ENCODE data around the gene ISM1.

The ISM1 gene

GRCh38 chr20:13313201-13313600, 92.1 kb downstream of the ISM1 start:
- DNase-seq (ENCODE audit: low spot score) = no peak

GRCh38 chr20:13317439-13317838, 96.4 kb downstream of the ISM1 start:
- no peak for DNase-seq (ENCODE audit: low spot score)

- no peak for DNase-seq (ENCODE audit: low spot score)
Observed at GRCh38 chr20:13318871-13319521, 97.9 kb downstream of the ISM1 start.

GRCh38 chr20:13320702-13321101, 99.6 kb downstream of the ISM1 start:
- no peak for DNase-seq (ENCODE audit: low spot score)

GRCh38 chr20:13321416-13321815, 100.3 kb downstream of the ISM1 start:
- no peak for DNase-seq (ENCODE audit: low spot score)

- no peak for DNase-seq (ENCODE audit: low spot score)
Observed at GRCh38 chr20:13322198-13322597, 101.1 kb downstream of the ISM1 start.

GRCh38 chr20:13322621-13323020, 101.5 kb downstream of the ISM1 start:
- DNase-seq (ENCODE audit: low spot score) = no peak

- DNase-seq (ENCODE audit: low spot score) = no peak
Observed at GRCh38 chr20:13325033-13325432, 104.0 kb downstream of the ISM1 start.

- DNase-seq (ENCODE audit: low spot score) = no peak
Observed at GRCh38 chr20:13325796-13326340, 104.8 kb downstream of the ISM1 start.

- DNase-seq (ENCODE audit: low spot score) = no peak
Observed at GRCh38 chr20:13331536-13331935, 110.5 kb downstream of the ISM1 start.

GRCh38 chr20:13333036-13333435, 112.0 kb downstream of the ISM1 start:
- DNase-seq (ENCODE audit: low spot score) = no peak

- no peak for DNase-seq (ENCODE audit: low spot score)
Observed at GRCh38 chr20:13333793-13334192, 112.7 kb downstream of the ISM1 start.

- DNase-seq (ENCODE audit: low spot score) = no peak
Observed at GRCh38 chr20:13336308-13337089, 115.4 kb downstream of the ISM1 start.

GRCh38 chr20:13337090-13337784, 116.2 kb downstream of the ISM1 start:
- DNase-seq (ENCODE audit: low spot score) = no peak

GRCh38 chr20:13338097-13338661, 117.1 kb downstream of the ISM1 start:
- DNase-seq (ENCODE audit: low spot score) = no peak

GRCh38 chr20:13338999-13339411, 117.9 kb downstream of the ISM1 start:
- no peak for DNase-seq (ENCODE audit: low spot score)

- DNase-seq (ENCODE audit: low spot score) = no peak
Observed at GRCh38 chr20:13340088-13340487, 119.0 kb downstream of the ISM1 start.

GRCh38 chr20:13341737-13342393, 120.8 kb downstream of the ISM1 start:
- DNase-seq (ENCODE audit: low spot score) = no peak

- no peak for DNase-seq (ENCODE audit: low spot score)
Observed at GRCh38 chr20:13342469-13343242, 121.6 kb downstream of the ISM1 start.

- no peak for DNase-seq (ENCODE audit: low spot score)
Observed at GRCh38 chr20:13344671-13345070, 123.6 kb downstream of the ISM1 start.
